DOHH2 (cell line): ENCODE results near the gene RAB6B.

Source experiments
- H3F3A ChIP-seq: fragments of 200-600 bp; sonication (generic), shearing (Covaris generic); 2 replicates; pipeline ENCODE4 v1.6.0; 2016; ENCODE audit warnings: antibody characterized with exemption, mild to moderate bottlenecking; ENCODE audit not compliant: control insufficient read depth, insufficient read depth
- H3K27ac ChIP-seq: fragments of 200-600 bp; sonication (generic); 2 replicates; pipeline ENCODE4 v1.5.1; 2014; ENCODE audit warnings: low read depth, mild to moderate bottlenecking, low read length, moderate library complexity
- H3K27me3 ChIP-seq: fragments of 200-600 bp; sonication (generic); 2 replicates; pipeline ENCODE4 v1.6.1; 2014; ENCODE audit warnings: mild to moderate bottlenecking, low read length, mixed read lengths; ENCODE audit not compliant: control insufficient read depth
- H3K36me3 ChIP-seq: fragments of 200-600 bp; sonication (generic); 2 replicates; pipeline ENCODE4 v1.6.1; 2014; ENCODE audit warnings: mild to moderate bottlenecking, low read length, moderate library complexity, mixed read lengths; ENCODE audit not compliant: control insufficient read depth
- H3K4me1 ChIP-seq: fragments of 200-600 bp; sonication (generic); 2 replicates; pipeline ENCODE4 v1.6.1; 2014; ENCODE audit warnings: mild to moderate bottlenecking, low read length, mixed read lengths; ENCODE audit not compliant: control insufficient read depth
- H3K4me2 ChIP-seq: fragments of 200-600 bp; sonication (generic); 2 replicates; pipeline ENCODE4 v1.6.0; 2014; ENCODE audit warnings: mild to moderate bottlenecking, low read length, moderate library complexity
- H3K4me3 ChIP-seq: fragments of 200-600 bp; sonication (generic); 2 replicates; pipeline ENCODE4 v1.5.1; 2014; ENCODE audit warnings: mild to moderate bottlenecking, low read length, mixed read lengths
- H3K79me2 ChIP-seq: fragments of 200-600 bp; sonication (generic); 2 replicates; pipeline ENCODE4 v1.6.1; 2014; ENCODE audit warnings: mild to moderate bottlenecking, low read length, mixed read lengths; ENCODE audit not compliant: control insufficient read depth
- H3K9me2 ChIP-seq: fragments of 200-600 bp; sonication (generic); replicated peaks from 2 replicates; pipeline ENCODE4 v1.6.1; 2014; ENCODE audit warnings: mild to moderate bottlenecking, low read length, mixed read lengths; ENCODE audit not compliant: control insufficient read depth
- H3K9me3 ChIP-seq: fragments of 200-600 bp; sonication (generic); 2 replicates; pipeline ENCODE4 v1.6.1; 2014; ENCODE audit warnings: antibody characterized with exemption, low read length, mixed read lengths; ENCODE audit not compliant: control insufficient read depth, insufficient read depth
- H4K20me1 ChIP-seq: fragments of 200-600 bp; sonication (generic); 2 replicates; pipeline ENCODE4 v1.6.0; 2014; ENCODE audit warnings: low read depth, mild to moderate bottlenecking, antibody characterized with exemption, low read length, moderate library complexity; ENCODE audit not compliant: control insufficient read depth, insufficient read depth
- CTCF ChIP-seq: fragments of 200-600 bp; sonication (generic); IDR thresholded peaks from one replicate; pipeline ENCODE4 v1.5.1; 2014; ENCODE audit warnings: antibody characterized with exemption, mild to moderate bottlenecking, low read depth, low read length; ENCODE audit not compliant: poor library complexity, severe bottlenecking
- EZH2phosphoT487 ChIP-seq: fragments of 200-600 bp; sonication (generic); IDR thresholded peaks from 2 replicates; pipeline ENCODE4 v1.6.1; 2017; ENCODE audit warnings: borderline replicate concordance, mild to moderate bottlenecking, antibody characterized with exemption, low read length, moderate library complexity, mixed read lengths

Gene RAB6B

GRCh38 chr3:133820129-133820528 lies 75.6 kb downstream of the RAB6B start:
- Histone ChIP-seq H3K9me2 (no peaks in the 10 kb centered on the region), H3K79me2 (no peaks in the 10 kb centered on the region), H3K4me1 (no peaks in the 10 kb centered on the region), H3K9me3 (no peaks in the 10 kb centered on the region), H4K20me1 (no peaks in the 10 kb centered on the region), H3K27ac (no peak overlapping the region), H3K36me3 (peaks cover 85% of the 10 kb centered on the region), H3K27me3 (no peaks in the 10 kb centered on the region), H3K4me3 (no peak overlapping the region), H3K4me2 (no peak overlapping the region), H3F3A (peaks cover 6% of the 10 kb centered on the region; the same call in 1 of the 2 replicates)
- TF ChIP-seq CTCF, result no peak
- no peak for TF ChIP-seq EZH2phosphoT487

- no peaks in the 10 kb centered on the region for H3K27me3 ChIP-seq
- H3K36me3 ChIP-seq, result peaks cover 88% of the 10 kb centered on the region
- H3F3A ChIP-seq, result peaks cover 6% of the 10 kb centered on the region; the same call in 1 of the 2 replicates
- H3K4me1 ChIP-seq, result no peaks in the 10 kb centered on the region
- H3K79me2 ChIP-seq, result no peaks in the 10 kb centered on the region
- H3K9me2 ChIP-seq, result no peaks in the 10 kb centered on the region
- H3K9me3 ChIP-seq, result no peaks in the 10 kb centered on the region
- H3K27ac ChIP-seq, result no peak overlapping the region
- no peak overlapping the region for H3K4me3 ChIP-seq
- no peak for TF ChIP-seq CTCF
- TF ChIP-seq EZH2phosphoT487, result no peak
- no peaks in the 10 kb centered on the region for H4K20me1 ChIP-seq
- H3K4me2 ChIP-seq, result no peak overlapping the region
Measured at GRCh38 chr3:133815386-133815785, 80.3 kb downstream of the RAB6B start.

GRCh38 chr3:133812872-133813271 lies 82.8 kb downstream of the RAB6B start:
- H3K79me2 ChIP-seq, result peaks cover 9% of the 10 kb centered on the region
- H3K4me3 ChIP-seq, result no peak overlapping the region
- H3K4me2 ChIP-seq, result no peak overlapping the region
- TF ChIP-seq EZH2phosphoT487 (no peak), CTCF (no peak)
- H4K20me1 ChIP-seq, result no peaks in the 10 kb centered on the region
- peaks cover 89% of the 10 kb centered on the region for H3K36me3 ChIP-seq
- H3K9me3 ChIP-seq, result no peaks in the 10 kb centered on the region
- H3K9me2 ChIP-seq, result no peaks in the 10 kb centered on the region
- H3K4me1 ChIP-seq, result no peaks in the 10 kb centered on the region
- H3F3A ChIP-seq, result no peaks in the 10 kb centered on the region
- H3K27me3 ChIP-seq, result no peaks in the 10 kb centered on the region
- no peak overlapping the region for H3K27ac ChIP-seq
